Activated T-helper 2 cell treated with anti-CD3 and anti-CD28 coated beads, Interferon-gamma antibody, Interleukin-2, Interleukin-4, amounts not matched to agents 10 μg/mL and 5 μg/mL and 100 μg/mL, durations not matched to agents 14 hours and 24 hours and 36 hours (primary cell): ENCODE data around the gene ZNF436. TPM values are rescaled to one million over a fixed set of nuclear protein-coding genes. Genes with fewer than 3 reads are reported as not detected.

Experiments
- total RNA-seq: library from RNA; stranded (reverse); gene quantifications from 2 replicates; pipeline ENCODE4 v1.2.3, GENCODE V29; 2022

ZNF436 gene
- total RNA-seq, 1 donor from 2014 or later: 6.1 TPM

Other genes starting within 250 kb of the ZNF436 start
- 19.7 and 21.6 TPM in 2 replicates for gene LUZP1, start 201.0 kb downstream of the ZNF436 start, total RNA-seq
- not detected in 2 replicates for gene HTR1D, start 152.3 kb downstream of the ZNF436 start, total RNA-seq
- 231 and 237 TPM in 2 replicates for gene HNRNPR, start 25.6 kb downstream of the ZNF436 start, total RNA-seq
- 3.3 and 5.6 TPM in 2 replicates for gene TCEA3, start 54.9 kb upstream of the ZNF436 start, total RNA-seq
- 0.48 TPM in 1 of 2 replicates, not detected in the other for gene ASAP3, start 114.3 kb upstream of the ZNF436 start, total RNA-seq
- gene E2F2, start 161.4 kb upstream of the ZNF436 start, total RNA-seq: 17.2 and 18.6 TPM in 2 replicates
- 24.7 and 26.9 TPM in 2 replicates for gene ID3, start 189.7 kb upstream of the ZNF436 start, total RNA-seq